DOHH2 (cell line): Measurements from ENCODE around the gene TRAK1.
"Not testable (repeated sequence)": the region's sequence is repeated elsewhere in the genome, so short reads cannot be mapped to it uniquely, and the experiment has no call there.

Source experiments
- H3F3A ChIP-seq: fragments of 200-600 bp; sonication (generic), shearing (Covaris generic); 2 replicates; pipeline ENCODE4 v1.6.0; 2016; ENCODE audit warnings: antibody characterized with exemption, mild to moderate bottlenecking; ENCODE audit not compliant: control insufficient read depth, insufficient read depth
- H3K27ac ChIP-seq: fragments of 200-600 bp; sonication (generic); 2 replicates; pipeline ENCODE4 v1.5.1; 2014; ENCODE audit warnings: low read depth, mild to moderate bottlenecking, low read length, moderate library complexity
- H3K27me3 ChIP-seq: fragments of 200-600 bp; sonication (generic); 2 replicates; pipeline ENCODE4 v1.6.1; 2014; ENCODE audit warnings: mild to moderate bottlenecking, low read length, mixed read lengths; ENCODE audit not compliant: control insufficient read depth
- H3K36me3 ChIP-seq: fragments of 200-600 bp; sonication (generic); 2 replicates; pipeline ENCODE4 v1.6.1; 2014; ENCODE audit warnings: mild to moderate bottlenecking, low read length, moderate library complexity, mixed read lengths; ENCODE audit not compliant: control insufficient read depth
- H3K4me1 ChIP-seq: fragments of 200-600 bp; sonication (generic); 2 replicates; pipeline ENCODE4 v1.6.1; 2014; ENCODE audit warnings: mild to moderate bottlenecking, low read length, mixed read lengths; ENCODE audit not compliant: control insufficient read depth
- H3K4me2 ChIP-seq: fragments of 200-600 bp; sonication (generic); 2 replicates; pipeline ENCODE4 v1.6.0; 2014; ENCODE audit warnings: mild to moderate bottlenecking, low read length, moderate library complexity
- H3K4me3 ChIP-seq: fragments of 200-600 bp; sonication (generic); 2 replicates; pipeline ENCODE4 v1.5.1; 2014; ENCODE audit warnings: mild to moderate bottlenecking, low read length, mixed read lengths
- H3K79me2 ChIP-seq: fragments of 200-600 bp; sonication (generic); 2 replicates; pipeline ENCODE4 v1.6.1; 2014; ENCODE audit warnings: mild to moderate bottlenecking, low read length, mixed read lengths; ENCODE audit not compliant: control insufficient read depth
- H3K9me2 ChIP-seq: fragments of 200-600 bp; sonication (generic); replicated peaks from 2 replicates; pipeline ENCODE4 v1.6.1; 2014; ENCODE audit warnings: mild to moderate bottlenecking, low read length, mixed read lengths; ENCODE audit not compliant: control insufficient read depth
- H3K9me3 ChIP-seq: fragments of 200-600 bp; sonication (generic); 2 replicates; pipeline ENCODE4 v1.6.1; 2014; ENCODE audit warnings: antibody characterized with exemption, low read length, mixed read lengths; ENCODE audit not compliant: control insufficient read depth, insufficient read depth
- H4K20me1 ChIP-seq: fragments of 200-600 bp; sonication (generic); 2 replicates; pipeline ENCODE4 v1.6.0; 2014; ENCODE audit warnings: low read depth, mild to moderate bottlenecking, antibody characterized with exemption, low read length, moderate library complexity; ENCODE audit not compliant: control insufficient read depth, insufficient read depth
- CTCF ChIP-seq: fragments of 200-600 bp; sonication (generic); IDR thresholded peaks from one replicate; pipeline ENCODE4 v1.5.1; 2014; ENCODE audit warnings: antibody characterized with exemption, mild to moderate bottlenecking, low read depth, low read length; ENCODE audit not compliant: poor library complexity, severe bottlenecking
- EZH2phosphoT487 ChIP-seq: fragments of 200-600 bp; sonication (generic); IDR thresholded peaks from 2 replicates; pipeline ENCODE4 v1.6.1; 2017; ENCODE audit warnings: borderline replicate concordance, mild to moderate bottlenecking, antibody characterized with exemption, low read length, moderate library complexity, mixed read lengths

TRAK1 gene

GRCh38 chr3:42101048-42101447 is 9.9 kb downstream of the TRAK1 start:
- no peak overlapping the region for H3K4me3 ChIP-seq
- H3K9me3 ChIP-seq: no peaks in the 10 kb centered on the region
- H3K4me1 ChIP-seq: peaks cover 27% of the 10 kb centered on the region
- H4K20me1 ChIP-seq: peaks cover 3% of the 10 kb centered on the region; the same call in 1 of the 2 replicates
- no peaks in the 10 kb centered on the region for H3K27me3 ChIP-seq
- peaks cover 3% of the 10 kb centered on the region; the same call in 1 of the 2 replicates for H3F3A ChIP-seq
- H3K79me2 ChIP-seq: peaks cover 72% of the 10 kb centered on the region
- H3K4me2 ChIP-seq: no peak overlapping the region
- peaks cover 43% of the 10 kb centered on the region for H3K36me3 ChIP-seq
- H3K27ac ChIP-seq: no peak overlapping the region
- TF ChIP-seq EZH2phosphoT487: no peak
- no peak for TF ChIP-seq CTCF
- no peaks in the 10 kb centered on the region for H3K9me2 ChIP-seq

GRCh38 chr3:42101481-42101880 is 10.3 kb downstream of the TRAK1 start:
- H3K4me3 ChIP-seq: no peak overlapping the region
- TF ChIP-seq EZH2phosphoT487 (no peak), CTCF (no peak)
- peaks cover 27% of the 10 kb centered on the region for H3K4me1 ChIP-seq
- H3K79me2 ChIP-seq: peaks cover 69% of the 10 kb centered on the region
- H3F3A ChIP-seq: peaks cover 3% of the 10 kb centered on the region; the same call in 1 of the 2 replicates
- no peaks in the 10 kb centered on the region for H3K27me3 ChIP-seq
- H3K36me3 ChIP-seq: peaks cover 43% of the 10 kb centered on the region
- H3K9me3 ChIP-seq: no peaks in the 10 kb centered on the region
- peaks cover 3% of the 10 kb centered on the region; the same call in 1 of the 2 replicates for H4K20me1 ChIP-seq
- H3K4me2 ChIP-seq: no peak overlapping the region
- H3K27ac ChIP-seq: no peak overlapping the region
- no peaks in the 10 kb centered on the region for H3K9me2 ChIP-seq

DNA sequence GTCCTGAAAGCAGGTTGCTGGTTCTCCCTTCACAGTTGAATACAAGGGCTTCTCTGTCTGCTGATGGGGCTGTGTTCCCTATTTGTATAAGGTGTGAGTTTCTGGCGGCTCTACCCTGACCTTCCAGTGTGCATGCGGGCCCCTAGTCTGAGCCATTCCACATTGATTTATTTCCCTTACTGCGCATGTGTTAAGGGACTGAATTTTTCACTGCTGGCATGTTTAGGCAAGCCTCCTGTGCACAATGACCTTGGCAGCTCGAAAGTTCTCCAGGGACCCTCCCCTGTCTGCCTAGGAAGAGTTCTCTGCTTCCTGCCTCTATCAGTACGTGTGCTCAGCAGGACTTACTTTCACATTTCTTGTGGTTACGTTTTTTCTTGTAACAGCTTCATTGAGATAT is 11.4 kb downstream of the TRAK1 start:
- H3K79me2 ChIP-seq: peaks cover 67% of the 10 kb centered on the region
- H3K4me3 ChIP-seq: no peak overlapping the region
- no peak overlapping the region for H3K4me2 ChIP-seq
- peaks cover 3% of the 10 kb centered on the region; the same call in 1 of the 2 replicates for H4K20me1 ChIP-seq
- H3K27ac ChIP-seq: no peak overlapping the region
- no peaks in the 10 kb centered on the region for H3K9me2 ChIP-seq
- H3F3A ChIP-seq: peaks cover 1% of the 10 kb centered on the region; the same call in 1 of the 2 replicates
- peaks cover 45% of the 10 kb centered on the region for H3K36me3 ChIP-seq
- H3K9me3 ChIP-seq: no peaks in the 10 kb centered on the region
- no peaks in the 10 kb centered on the region for H3K27me3 ChIP-seq
- H3K4me1 ChIP-seq: peaks cover 24% of the 10 kb centered on the region
- TF ChIP-seq EZH2phosphoT487 (no peak), CTCF (no peak)

DNA sequence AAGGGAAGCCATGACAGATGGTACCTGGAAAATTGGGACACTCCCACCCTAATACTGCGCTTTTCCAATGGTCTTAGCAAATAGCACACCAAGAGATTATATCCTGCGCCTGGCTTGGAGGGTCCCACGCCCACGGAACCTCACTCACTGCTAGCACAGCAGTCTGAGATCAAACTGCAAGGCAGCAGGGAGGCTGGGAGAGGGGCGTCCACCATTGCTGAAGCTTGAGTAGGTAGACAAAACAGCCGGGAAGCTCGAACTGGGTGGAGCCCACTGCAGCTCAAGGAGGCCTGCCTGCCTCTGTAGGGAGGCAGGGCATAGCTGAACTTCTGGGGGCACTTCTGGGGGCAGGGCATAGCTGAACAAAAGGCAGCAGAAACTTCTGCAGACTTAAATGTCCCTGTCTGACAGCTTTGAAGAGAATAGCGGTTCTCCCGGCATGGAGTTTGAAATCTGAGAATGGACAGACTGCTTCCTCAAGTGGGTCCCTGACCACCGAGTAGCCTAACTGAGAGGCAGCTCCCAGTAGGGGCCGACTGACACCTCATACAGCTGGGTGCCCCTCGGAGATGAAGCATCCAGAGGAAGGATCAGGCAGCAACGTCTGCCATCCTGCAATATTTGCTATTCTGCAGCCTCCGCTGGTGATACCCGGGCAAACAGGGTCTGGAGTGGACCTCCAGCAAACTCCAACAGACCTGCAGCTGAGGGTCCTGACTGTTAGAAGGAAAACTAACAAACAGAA is 12.9 kb downstream of the TRAK1 start:
- H3K27me3 ChIP-seq, H3K4me3 ChIP-seq, H3K9me2 ChIP-seq, H4K20me1 ChIP-seq, H3K27ac ChIP-seq, H3K9me3 ChIP-seq, H3K4me2 ChIP-seq, H3F3A ChIP-seq, H3K4me1 ChIP-seq: not testable (repeated sequence)
- Histone ChIP-seq H3K79me2 (peaks cover 64% of the 10 kb centered on the region), H3K36me3 (peaks cover 43% of the 10 kb centered on the region)

DNA sequence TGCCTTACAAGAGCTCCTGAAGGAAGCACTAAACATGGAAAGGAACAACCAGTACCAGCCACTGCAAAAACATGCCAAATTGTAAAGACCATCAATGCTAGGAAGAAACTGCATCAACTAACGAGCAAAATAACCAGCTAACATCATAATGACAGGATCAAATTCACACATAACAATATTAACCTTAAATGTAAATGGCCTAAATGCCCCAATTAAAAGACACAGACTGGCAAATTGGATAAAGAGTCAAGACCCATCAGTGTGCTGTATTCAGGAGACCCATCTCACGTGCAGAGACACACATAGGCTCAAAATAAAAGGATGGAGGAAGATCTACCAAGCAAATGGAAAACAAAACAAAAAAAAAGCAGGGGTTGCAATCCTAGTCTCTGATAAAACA is 14.8 kb downstream of the TRAK1 start:
- H3K9me3 ChIP-seq, H3K9me2 ChIP-seq, H3F3A ChIP-seq, H3K4me3 ChIP-seq, H3K4me2 ChIP-seq, H3K4me1 ChIP-seq, H3K27ac ChIP-seq, H4K20me1 ChIP-seq, H3K27me3 ChIP-seq: not testable (repeated sequence)
- Histone ChIP-seq H3K79me2 (peaks cover 53% of the 10 kb centered on the region), H3K36me3 (peaks cover 35% of the 10 kb centered on the region)
